ENCODE measurements around the gene PIP5KL1.

Gene PIP5KL1

GRCh38 chr9:127930231-127931091 is at the start of gene PIP5KL1:
Gene PIP5KL1, minus strand, starts transcription at chr9:127930777. Its CDS starts 25 bp downstream, at chr9:127930752.
- peak; percentile 90 for ATAC-seq
- peak; percentile 32; the same call in 1 of the 2 replicates for TF ChIP-seq CSRNP3 (CRISPR knock-in tag; IDR thresholded peaks at IDR 0.05)
- no peak for TF ChIP-seq CSDC2 (CRISPR knock-in tag; IDR thresholded peaks at IDR 0.05)
- peak; percentile 71; the same call in 1 of the 2 replicates for TF ChIP-seq ESRRG (CRISPR knock-in tag; IDR thresholded peaks at IDR 0.05)
- 0 out of 2 replicates have a peak, but pooled peaks have one; percentile 21 for TF ChIP-seq ARNTL (CRISPR knock-in tag; IDR thresholded peaks at IDR 0.05; ENCODE audit: borderline replicate concordance, low read depth)
- no peak for TF ChIP-seq BACH2 (CRISPR knock-in tag; IDR thresholded peaks at IDR 0.05; ENCODE audit: borderline replicate concordance)
- peak; percentile 90 for TF ChIP-seq GLIS3 (CRISPR knock-in tag; IDR thresholded peaks at IDR 0.05)
- TF ChIP-seq RARB (CRISPR knock-in tag; IDR thresholded peaks at IDR 0.05) = no peak
- no peak for TF ChIP-seq ZFP30 (CRISPR knock-in tag; IDR thresholded peaks at IDR 0.05)
- TF ChIP-seq ZNF565 (CRISPR knock-in tag; conservative IDR thresholded peaks at IDR 0.05; ENCODE audit: low read depth) = no peak

GRCh38 chr9:127980060-127980705 is 49.6 kb upstream of the PIP5KL1 start:
- peak; percentile 16 for ATAC-seq
- TF ChIP-seq TSHZ2 (CRISPR knock-in tag; IDR thresholded peaks at IDR 0.05) (no peak), GLIS3 (CRISPR knock-in tag; IDR thresholded peaks at IDR 0.05) (no peak), ZFP3 (CRISPR knock-in tag; IDR thresholded peaks at IDR 0.05) (no peak), CSRNP3 (CRISPR knock-in tag; IDR thresholded peaks at IDR 0.05) (no peak), ZNF565 (CRISPR knock-in tag; conservative IDR thresholded peaks at IDR 0.05; ENCODE audit: low read depth) (no peak), PATZ1 (CRISPR knock-in tag; IDR thresholded peaks at IDR 0.05; ENCODE audit: borderline replicate concordance) (no peak), PPARA (CRISPR knock-in tag; IDR thresholded peaks at IDR 0.05; ENCODE audit: borderline replicate concordance) (no peak), SNAI2 (CRISPR knock-in tag; IDR thresholded peaks at IDR 0.05) (no peak)

GRCh38 chr9:127979333-127980059 is 48.9 kb upstream of the PIP5KL1 start:
- TF ChIP-seq ZNF70 (CRISPR knock-in tag; IDR thresholded peaks at IDR 0.05) (peak; percentile 99), OSR1 (CRISPR knock-in tag; IDR thresholded peaks at IDR 0.05) (no peak), ZFP3 (CRISPR knock-in tag; IDR thresholded peaks at IDR 0.05) (peak; percentile 73; the same call in 1 of the 2 replicates), SNAI2 (CRISPR knock-in tag; IDR thresholded peaks at IDR 0.05) (no peak), ARNTL (CRISPR knock-in tag; IDR thresholded peaks at IDR 0.05; ENCODE audit: borderline replicate concordance, low read depth) (no peak), TSHZ2 (CRISPR knock-in tag; IDR thresholded peaks at IDR 0.05) (no peak), ZFP30 (CRISPR knock-in tag; IDR thresholded peaks at IDR 0.05) (no peak)
- peak; percentile 16 for ATAC-seq

All from SK-N-SH treated with all-trans-retinoic acid at 6 μM for 48 hours (cell line).